GM12878 (cell line): Measurements from ENCODE around the gene FAM222A.

Experiments used
- BMI1 ChIP-seq: fragments of 450-650 bp; IDR thresholded peaks from 2 replicates; pipeline ENCODE4 v1.6.1; 2016; ENCODE audit warnings: mild to moderate bottlenecking, moderate library complexity, borderline replicate concordance
- CBX5 ChIP-seq: sonication (generic); IDR thresholded peaks from 2 replicates; pipeline ENCODE4 v1.6.1; 2016; ENCODE audit warnings: low read depth, moderate library complexity, mild to moderate bottlenecking, inconsistent platforms
- CTCF ChIP-seq, 3 experiments: IDR thresholded peaks in 2 of 3; conservative IDR thresholded peaks in 1 of 3; 2 replicates each; pipeline ENCODE4 v1.5.1; 2011; ENCODE audit warnings: low read depth in 3 of 3, low read length in 3 of 3, mild to moderate bottlenecking in 3 of 3, control low read depth in 2 of 3, moderate library complexity in 2 of 3, inconsistent platforms in 1 of 3, mixed read lengths in 1 of 3; ENCODE audit not compliant: control insufficient read depth in 2 of 3, insufficient read depth in 1 of 3; ENCODE audit errors: extremely low read depth in 1 of 3
- HCFC1 ChIP-seq: fragments of 150-350 bp; IDR thresholded peaks from 2 replicates; pipeline ENCODE4 v1.6.1; 2014; ENCODE audit warnings: low read length
- TAF1 ChIP-seq: IDR thresholded peaks from 2 replicates; pipeline ENCODE4 v1.6.1; 2011; ENCODE audit warnings: mild to moderate bottlenecking, low read depth, low read length, borderline replicate concordance
- ZNF207 ChIP-seq: fragments of 450-650 bp; IDR thresholded peaks from 2 replicates; pipeline ENCODE4 v1.6.1; 2014; ENCODE audit warnings: antibody characterized with exemption, mild to moderate bottlenecking, borderline replicate concordance
- TF ChIP-seq, protein P1 (sequence below): IDR thresholded peaks from 2 replicates; pipeline ENCODE4 v1.6.1; 2012; ENCODE audit warnings: low read depth, low read length, improper control_type of control experiment
- TF ChIP-seq, protein P2 (sequence below): IDR thresholded peaks from 2 replicates; pipeline ENCODE4 v1.6.1; 2012; ENCODE audit warnings: mild to moderate bottlenecking, low read depth, low read length

GRCh38 chr12:109731806-109732205 is 18.2 kb downstream of the FAM222A start:
- TF ChIP-seq, protein P1, sequence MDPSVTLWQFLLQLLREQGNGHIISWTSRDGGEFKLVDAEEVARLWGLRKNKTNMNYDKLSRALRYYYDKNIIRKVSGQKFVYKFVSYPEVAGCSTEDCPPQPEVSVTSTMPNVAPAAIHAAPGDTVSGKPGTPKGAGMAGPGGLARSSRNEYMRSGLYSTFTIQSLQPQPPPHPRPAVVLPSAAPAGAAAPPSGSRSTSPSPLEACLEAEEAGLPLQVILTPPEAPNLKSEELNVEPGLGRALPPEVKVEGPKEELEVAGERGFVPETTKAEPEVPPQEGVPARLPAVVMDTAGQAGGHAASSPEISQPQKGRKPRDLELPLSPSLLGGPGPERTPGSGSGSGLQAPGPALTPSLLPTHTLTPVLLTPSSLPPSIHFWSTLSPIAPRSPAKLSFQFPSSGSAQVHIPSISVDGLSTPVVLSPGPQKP, result no peak
- TF ChIP-seq CBX5 (no peak), ZNF207 (no peak), TAF1 (no peak), BMI1 (no peak), CTCF (IDR thresholded peaks at IDR 0.05 in 2 of 3, conservative IDR thresholded peaks at IDR 0.05 in 1 of 3; ENCODE audit: control insufficient read depth in 2 of 3, extremely low read depth in 1 of 3, insufficient read depth in 1 of 3, low read depth in 3 of 3, low read length in 3 of 3) (no peak), HCFC1 (no peak)
- TF ChIP-seq, protein P2, sequence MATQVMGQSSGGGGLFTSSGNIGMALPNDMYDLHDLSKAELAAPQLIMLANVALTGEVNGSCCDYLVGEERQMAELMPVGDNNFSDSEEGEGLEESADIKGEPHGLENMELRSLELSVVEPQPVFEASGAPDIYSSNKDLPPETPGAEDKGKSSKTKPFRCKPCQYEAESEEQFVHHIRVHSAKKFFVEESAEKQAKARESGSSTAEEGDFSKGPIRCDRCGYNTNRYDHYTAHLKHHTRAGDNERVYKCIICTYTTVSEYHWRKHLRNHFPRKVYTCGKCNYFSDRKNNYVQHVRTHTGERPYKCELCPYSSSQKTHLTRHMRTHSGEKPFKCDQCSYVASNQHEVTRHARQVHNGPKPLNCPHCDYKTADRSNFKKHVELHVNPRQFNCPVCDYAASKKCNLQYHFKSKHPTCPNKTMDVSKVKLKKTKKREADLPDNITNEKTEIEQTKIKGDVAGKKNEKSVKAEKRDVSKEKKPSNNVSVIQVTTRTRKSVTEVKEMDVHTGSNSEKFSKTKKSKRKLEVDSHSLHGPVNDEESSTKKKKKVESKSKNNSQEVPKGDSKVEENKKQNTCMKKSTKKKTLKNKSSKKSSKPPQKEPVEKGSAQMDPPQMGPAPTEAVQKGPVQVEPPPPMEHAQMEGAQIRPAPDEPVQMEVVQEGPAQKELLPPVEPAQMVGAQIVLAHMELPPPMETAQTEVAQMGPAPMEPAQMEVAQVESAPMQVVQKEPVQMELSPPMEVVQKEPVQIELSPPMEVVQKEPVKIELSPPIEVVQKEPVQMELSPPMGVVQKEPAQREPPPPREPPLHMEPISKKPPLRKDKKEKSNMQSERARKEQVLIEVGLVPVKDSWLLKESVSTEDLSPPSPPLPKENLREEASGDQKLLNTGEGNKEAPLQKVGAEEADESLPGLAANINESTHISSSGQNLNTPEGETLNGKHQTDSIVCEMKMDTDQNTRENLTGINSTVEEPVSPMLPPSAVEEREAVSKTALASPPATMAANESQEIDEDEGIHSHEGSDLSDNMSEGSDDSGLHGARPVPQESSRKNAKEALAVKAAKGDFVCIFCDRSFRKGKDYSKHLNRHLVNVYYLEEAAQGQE, result no peak
